ENCODE results near the gene NEDD4L. TPM values are rescaled to one million over a fixed set of nuclear protein-coding genes. Genes with fewer than 3 reads are reported as not detected.

The NEDD4L gene
- total RNA-seq, 2 donors from 2014 or later, result 149 to 212 TPM

DNA sequence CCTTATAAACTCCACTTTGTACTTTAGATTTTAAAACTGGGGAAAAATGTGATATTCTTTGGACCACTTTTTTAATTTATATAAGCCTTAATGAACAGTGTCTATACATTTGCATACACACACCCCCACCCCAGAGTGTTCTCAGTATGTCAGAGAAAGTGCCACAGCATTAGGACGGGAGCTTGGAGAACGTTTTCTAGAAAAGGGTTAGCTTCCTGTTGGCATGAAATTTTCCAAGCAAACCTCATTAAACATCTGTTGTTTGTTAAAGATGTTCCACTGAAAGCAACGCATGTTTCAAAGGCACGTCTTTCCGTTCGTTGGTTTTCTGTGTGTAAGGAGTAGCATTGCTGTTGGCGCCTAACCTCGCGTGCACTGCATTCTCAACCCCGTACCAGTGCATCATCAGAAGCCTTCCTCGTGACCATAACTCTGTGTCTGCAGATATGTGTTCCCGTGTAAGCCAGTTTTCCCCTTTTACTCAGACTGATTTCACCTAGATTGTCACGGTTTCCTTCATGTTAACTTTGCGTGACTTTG is 356.4 kb downstream of the NEDD4L start:
- no peak for DNase-seq
- Histone ChIP-seq H3K27me3 (no peaks in the 10 kb centered on the region), H3K9me3 (no peaks in the 10 kb centered on the region), H3K36me3 (no peaks in the 10 kb centered on the region), H3K9ac (ENCODE audit: low read depth in 2 of 2, low read length in 2 of 2) (no peak overlapping the region), H3K4me1 (no peaks in the 10 kb centered on the region), H3K27ac (no peak overlapping the region), H3K4me3 (no peak overlapping the region)
- TF ChIP-seq, protein P1, sequence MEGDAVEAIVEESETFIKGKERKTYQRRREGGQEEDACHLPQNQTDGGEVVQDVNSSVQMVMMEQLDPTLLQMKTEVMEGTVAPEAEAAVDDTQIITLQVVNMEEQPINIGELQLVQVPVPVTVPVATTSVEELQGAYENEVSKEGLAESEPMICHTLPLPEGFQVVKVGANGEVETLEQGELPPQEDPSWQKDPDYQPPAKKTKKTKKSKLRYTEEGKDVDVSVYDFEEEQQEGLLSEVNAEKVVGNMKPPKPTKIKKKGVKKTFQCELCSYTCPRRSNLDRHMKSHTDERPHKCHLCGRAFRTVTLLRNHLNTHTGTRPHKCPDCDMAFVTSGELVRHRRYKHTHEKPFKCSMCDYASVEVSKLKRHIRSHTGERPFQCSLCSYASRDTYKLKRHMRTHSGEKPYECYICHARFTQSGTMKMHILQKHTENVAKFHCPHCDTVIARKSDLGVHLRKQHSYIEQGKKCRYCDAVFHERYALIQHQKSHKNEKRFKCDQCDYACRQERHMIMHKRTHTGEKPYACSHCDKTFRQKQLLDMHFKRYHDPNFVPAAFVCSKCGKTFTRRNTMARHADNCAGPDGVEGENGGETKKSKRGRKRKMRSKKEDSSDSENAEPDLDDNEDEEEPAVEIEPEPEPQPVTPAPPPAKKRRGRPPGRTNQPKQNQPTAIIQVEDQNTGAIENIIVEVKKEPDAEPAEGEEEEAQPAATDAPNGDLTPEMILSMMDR (IDR thresholded peaks at IDR 0.05), result no peak
- intact Hi-C loops (cut with DNase I), result loop anchor here (5.0 to 10.0 kb wide), 2 partner anchors 92 to 364 kb away; no protein-coding TSS in a partner anchor

DNA sequence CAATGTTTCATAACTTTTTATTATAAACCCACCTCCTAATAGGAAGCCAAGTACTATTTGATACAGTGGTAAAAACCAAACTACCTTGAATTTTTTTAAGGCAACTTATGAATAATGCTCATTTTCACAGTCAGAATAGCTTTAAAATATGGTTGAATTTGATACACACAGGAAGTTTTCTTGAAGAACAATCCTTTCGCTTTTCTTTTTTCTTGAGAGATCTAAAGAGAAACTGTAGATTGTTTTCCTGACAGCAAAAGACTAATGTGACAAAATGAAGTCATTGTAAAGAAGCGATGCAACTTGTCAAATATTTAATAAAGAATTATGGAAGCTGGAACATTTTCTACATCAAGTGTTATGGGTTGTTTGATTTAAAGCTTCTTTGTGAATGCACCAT is 357.2 kb downstream of the NEDD4L start:
- Histone ChIP-seq H3K27me3 (no peaks in the 10 kb centered on the region), H3K4me3 (no peak overlapping the region), H3K27ac (no peak overlapping the region), H3K9ac (ENCODE audit: low read depth in 2 of 2, low read length in 2 of 2) (no peak overlapping the region), H3K36me3 (no peaks in the 10 kb centered on the region), H3K4me1 (no peaks in the 10 kb centered on the region), H3K9me3 (no peaks in the 10 kb centered on the region)
- no peak for DNase-seq
- TF ChIP-seq, protein P1 (IDR thresholded peaks at IDR 0.05), result no peak
- intact Hi-C loops (cut with DNase I), result loop anchor here (5.0 to 10.0 kb wide), 2 partner anchors 91 to 364 kb away; no protein-coding TSS in a partner anchor

DNA sequence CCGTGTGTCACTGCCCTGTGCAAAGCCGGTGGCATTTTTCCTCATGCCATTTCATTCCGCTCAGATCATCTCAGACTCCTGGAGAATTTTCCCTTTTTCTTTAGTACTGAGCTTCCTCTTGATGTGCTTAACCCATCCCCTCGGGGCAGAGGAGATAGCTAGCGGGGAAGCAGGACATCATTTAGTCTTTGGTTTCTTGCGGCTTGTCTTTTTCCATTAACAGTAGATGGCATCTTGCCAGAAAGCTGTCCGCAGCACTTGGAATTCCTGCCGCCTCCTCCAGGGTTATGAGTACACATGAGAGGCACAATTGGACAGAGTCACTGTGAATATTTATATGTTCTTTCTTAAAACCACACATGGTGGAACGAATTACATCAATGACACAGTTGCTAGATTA is 358.2 kb downstream of the NEDD4L start:
- H3K4me3 ChIP-seq, result no peak overlapping the region
- no peaks in the 10 kb centered on the region for H3K4me1 ChIP-seq
- no peak overlapping the region for H3K27ac ChIP-seq
- no peak for DNase-seq
- H3K9me3 ChIP-seq, result no peaks in the 10 kb centered on the region
- H3K36me3 ChIP-seq, result no peaks in the 10 kb centered on the region
- no peaks in the 10 kb centered on the region for H3K27me3 ChIP-seq
- intact Hi-C loops (cut with DNase I), result loop anchor here (5.0 to 10.0 kb wide), 2 partner anchors 90 to 363 kb away; no protein-coding TSS in a partner anchor
- H3K9ac ChIP-seq (ENCODE audit: low read depth in 2 of 2, low read length in 2 of 2), result no peak overlapping the region
- TF ChIP-seq, protein P1 (IDR thresholded peaks at IDR 0.05), result no peak

DNA sequence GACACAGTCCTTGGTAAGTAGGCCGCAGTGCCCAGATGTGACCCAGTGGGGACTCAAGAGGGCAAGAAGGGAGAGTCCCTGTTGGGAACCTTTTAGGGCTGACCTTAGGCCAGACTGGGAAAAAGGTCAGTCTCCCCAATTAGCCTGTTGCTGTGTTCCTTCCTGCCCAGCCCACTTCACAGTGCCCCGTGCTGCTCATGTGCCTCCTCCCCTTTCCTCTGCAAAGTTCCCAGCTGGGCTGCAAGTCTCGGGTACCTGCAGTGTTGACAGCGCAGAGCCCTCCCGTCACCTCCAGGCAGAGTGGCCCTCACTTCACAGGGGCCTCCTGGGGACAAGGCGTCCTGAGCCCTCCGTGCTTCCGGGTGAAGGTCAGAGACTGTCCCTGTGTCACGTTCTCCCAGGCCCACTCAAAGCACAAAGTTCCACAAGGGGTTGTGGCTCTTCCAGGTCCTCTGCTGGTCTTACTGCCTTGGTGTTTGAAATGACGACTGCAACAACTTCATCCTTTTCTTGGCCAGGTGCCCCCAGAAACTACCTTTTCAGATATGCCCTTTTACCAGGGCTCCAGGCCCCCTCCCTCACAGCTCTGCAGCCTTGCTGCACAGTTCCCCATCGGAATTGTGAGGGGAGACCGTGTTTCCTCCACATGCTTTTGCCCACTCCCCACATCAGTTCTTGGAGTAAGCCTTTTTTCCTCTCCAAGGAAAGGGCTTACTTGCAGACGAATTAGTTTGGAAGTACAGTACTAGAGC is 359.1 kb downstream of the NEDD4L start:
- peak; percentile 16 for DNase-seq
- Histone ChIP-seq H3K9me3 (no peaks in the 10 kb centered on the region), H3K4me3 (no peak overlapping the region), H3K36me3 (no peaks in the 10 kb centered on the region), H3K4me1 (no peaks in the 10 kb centered on the region), H3K9ac (ENCODE audit: low read depth in 2 of 2, low read length in 2 of 2) (no peak overlapping the region), H3K27ac (no peak overlapping the region), H3K27me3 (no peaks in the 10 kb centered on the region)
- intact Hi-C loops (cut with DNase I), result loop anchor here (5.0 to 10.0 kb wide), 2 partner anchors 89 to 362 kb away; no protein-coding TSS in a partner anchor
- TF ChIP-seq, protein P1 (IDR thresholded peaks at IDR 0.05), result no peak

DNA sequence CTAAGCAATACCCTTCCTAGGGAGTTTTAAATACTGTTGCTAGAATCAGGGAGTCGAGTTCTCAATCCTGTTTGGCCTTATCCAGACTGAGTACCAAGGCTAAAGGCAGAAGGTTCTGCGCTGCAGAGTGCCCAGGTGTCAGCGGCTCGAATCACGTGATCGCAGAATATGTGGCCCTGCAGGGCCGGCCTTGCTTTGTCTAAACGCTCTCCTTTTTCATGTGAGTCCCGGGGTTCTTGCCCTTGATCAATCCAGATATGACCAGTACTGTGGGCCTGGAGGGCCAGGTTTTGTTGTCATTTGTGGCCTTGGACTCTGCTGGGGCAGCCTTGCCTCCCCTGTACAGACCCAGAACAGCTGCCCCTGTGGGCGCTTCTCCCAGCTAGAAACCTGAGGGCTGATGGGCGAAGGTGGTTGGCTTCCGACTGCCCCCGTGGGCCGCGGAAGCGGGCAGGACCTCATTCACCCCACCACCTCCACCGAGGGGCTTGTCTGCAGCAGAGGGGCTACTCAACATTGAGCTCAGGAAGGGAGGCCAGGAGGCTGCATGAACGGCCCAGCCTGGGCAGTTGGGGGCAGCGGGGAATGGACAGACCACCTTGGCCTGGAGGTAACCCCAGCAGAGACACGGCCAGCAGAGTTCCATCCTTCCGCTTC is 359.9 kb downstream of the NEDD4L start:
- Histone ChIP-seq H3K27me3 (no peaks in the 10 kb centered on the region), H3K4me1 (no peaks in the 10 kb centered on the region), H3K27ac (no peak overlapping the region), H3K9me3 (no peaks in the 10 kb centered on the region), H3K36me3 (no peaks in the 10 kb centered on the region), H3K9ac (ENCODE audit: low read depth in 2 of 2, low read length in 2 of 2) (no peak overlapping the region), H3K4me3 (no peak overlapping the region)
- intact Hi-C loops (cut with DNase I), result loop anchor here (5.0 to 10.0 kb wide), 2 partner anchors 88 to 361 kb away; no protein-coding TSS in a partner anchor
- TF ChIP-seq, protein P1 (IDR thresholded peaks at IDR 0.05), result no peak
- peak; percentile 15 for DNase-seq

All from colonic mucosa (tissue), 4 donors.